DOHH2 (cell line): ENCODE measurements around the gene NES.

Experiments
- H3F3A ChIP-seq: fragments of 200-600 bp; sonication (generic), shearing (Covaris generic); 2 replicates; pipeline ENCODE4 v1.6.0; 2016; ENCODE audit warnings: antibody characterized with exemption, mild to moderate bottlenecking; ENCODE audit not compliant: control insufficient read depth, insufficient read depth
- H3K27ac ChIP-seq: fragments of 200-600 bp; sonication (generic); 2 replicates; pipeline ENCODE4 v1.5.1; 2014; ENCODE audit warnings: low read depth, mild to moderate bottlenecking, low read length, moderate library complexity
- H3K27me3 ChIP-seq: fragments of 200-600 bp; sonication (generic); 2 replicates; pipeline ENCODE4 v1.6.1; 2014; ENCODE audit warnings: mild to moderate bottlenecking, low read length, mixed read lengths; ENCODE audit not compliant: control insufficient read depth
- H3K36me3 ChIP-seq: fragments of 200-600 bp; sonication (generic); 2 replicates; pipeline ENCODE4 v1.6.1; 2014; ENCODE audit warnings: mild to moderate bottlenecking, low read length, moderate library complexity, mixed read lengths; ENCODE audit not compliant: control insufficient read depth
- H3K4me1 ChIP-seq: fragments of 200-600 bp; sonication (generic); 2 replicates; pipeline ENCODE4 v1.6.1; 2014; ENCODE audit warnings: mild to moderate bottlenecking, low read length, mixed read lengths; ENCODE audit not compliant: control insufficient read depth
- H3K4me2 ChIP-seq: fragments of 200-600 bp; sonication (generic); 2 replicates; pipeline ENCODE4 v1.6.0; 2014; ENCODE audit warnings: mild to moderate bottlenecking, low read length, moderate library complexity
- H3K4me3 ChIP-seq: fragments of 200-600 bp; sonication (generic); 2 replicates; pipeline ENCODE4 v1.5.1; 2014; ENCODE audit warnings: mild to moderate bottlenecking, low read length, mixed read lengths
- H3K79me2 ChIP-seq: fragments of 200-600 bp; sonication (generic); 2 replicates; pipeline ENCODE4 v1.6.1; 2014; ENCODE audit warnings: mild to moderate bottlenecking, low read length, mixed read lengths; ENCODE audit not compliant: control insufficient read depth
- H3K9me2 ChIP-seq: fragments of 200-600 bp; sonication (generic); replicated peaks from 2 replicates; pipeline ENCODE4 v1.6.1; 2014; ENCODE audit warnings: mild to moderate bottlenecking, low read length, mixed read lengths; ENCODE audit not compliant: control insufficient read depth
- H3K9me3 ChIP-seq: fragments of 200-600 bp; sonication (generic); 2 replicates; pipeline ENCODE4 v1.6.1; 2014; ENCODE audit warnings: antibody characterized with exemption, low read length, mixed read lengths; ENCODE audit not compliant: control insufficient read depth, insufficient read depth
- H4K20me1 ChIP-seq: fragments of 200-600 bp; sonication (generic); 2 replicates; pipeline ENCODE4 v1.6.0; 2014; ENCODE audit warnings: low read depth, mild to moderate bottlenecking, antibody characterized with exemption, low read length, moderate library complexity; ENCODE audit not compliant: control insufficient read depth, insufficient read depth
- EZH2phosphoT487 ChIP-seq: fragments of 200-600 bp; sonication (generic); IDR thresholded peaks from 2 replicates; pipeline ENCODE4 v1.6.1; 2017; ENCODE audit warnings: borderline replicate concordance, mild to moderate bottlenecking, antibody characterized with exemption, low read length, moderate library complexity, mixed read lengths
- TF ChIP-seq, protein P1 (sequence below): fragments of 200-600 bp; sonication (generic); IDR thresholded peaks from one replicate; pipeline ENCODE4 v1.5.1; 2014; ENCODE audit warnings: antibody characterized with exemption, mild to moderate bottlenecking, low read depth, low read length; ENCODE audit not compliant: poor library complexity, severe bottlenecking

The NES gene

DNA sequence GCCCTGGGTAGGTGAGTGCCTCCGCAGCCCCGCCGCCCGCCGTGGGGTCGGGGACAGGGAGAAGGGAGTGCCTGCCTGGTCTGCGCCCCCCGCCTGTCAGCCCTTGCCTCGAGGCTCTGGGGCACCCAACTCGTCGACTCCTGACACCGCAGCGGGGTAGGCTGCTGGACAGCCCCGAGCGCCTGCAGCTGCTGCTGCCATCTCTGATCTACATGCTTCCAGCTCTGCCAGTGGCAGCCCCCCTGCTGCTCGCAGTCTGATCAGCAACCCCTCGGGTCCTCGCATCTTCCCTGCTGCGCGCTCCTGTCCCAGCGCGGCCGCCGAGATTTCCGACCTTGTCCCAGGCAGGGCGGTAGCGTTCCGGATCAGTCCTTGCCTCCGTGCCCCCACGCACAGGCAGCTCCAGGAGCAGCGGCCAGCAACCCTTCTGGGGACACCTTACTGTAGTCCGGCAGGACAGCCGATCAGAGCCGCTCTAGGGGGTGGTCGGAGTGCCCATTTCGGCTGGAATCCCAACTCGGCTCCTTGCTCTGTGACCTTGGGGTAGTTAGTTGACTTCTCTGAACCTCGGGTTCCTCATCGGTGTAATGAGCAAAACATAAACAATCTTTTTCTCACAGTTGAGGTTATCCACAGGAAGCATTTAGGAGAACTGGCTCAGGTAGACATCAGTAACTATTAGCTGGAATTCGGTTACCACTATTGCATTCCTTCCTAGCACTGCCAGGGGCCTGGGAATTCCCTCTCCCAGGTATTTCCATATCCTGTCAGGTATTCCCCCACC is 34.8 kb downstream of the NES start:
- Histone ChIP-seq H3K9me2 (no peaks in the 10 kb centered on the region), H3F3A (no peaks in the 10 kb centered on the region), H3K27me3 (peaks cover 75% of the 10 kb centered on the region), H3K79me2 (no peaks in the 10 kb centered on the region), H3K36me3 (no peaks in the 10 kb centered on the region), H4K20me1 (0 out of 2 replicates have a peak, but pooled peaks cover 2% of the 10 kb centered on the region), H3K27ac (no peak overlapping the region), H3K4me1 (peaks cover 8% of the 10 kb centered on the region), H3K9me3 (no peaks in the 10 kb centered on the region), H3K4me2 (no peak overlapping the region), H3K4me3 (no peak overlapping the region)
- TF ChIP-seq EZH2phosphoT487 = no peak
- TF ChIP-seq, protein P1, sequence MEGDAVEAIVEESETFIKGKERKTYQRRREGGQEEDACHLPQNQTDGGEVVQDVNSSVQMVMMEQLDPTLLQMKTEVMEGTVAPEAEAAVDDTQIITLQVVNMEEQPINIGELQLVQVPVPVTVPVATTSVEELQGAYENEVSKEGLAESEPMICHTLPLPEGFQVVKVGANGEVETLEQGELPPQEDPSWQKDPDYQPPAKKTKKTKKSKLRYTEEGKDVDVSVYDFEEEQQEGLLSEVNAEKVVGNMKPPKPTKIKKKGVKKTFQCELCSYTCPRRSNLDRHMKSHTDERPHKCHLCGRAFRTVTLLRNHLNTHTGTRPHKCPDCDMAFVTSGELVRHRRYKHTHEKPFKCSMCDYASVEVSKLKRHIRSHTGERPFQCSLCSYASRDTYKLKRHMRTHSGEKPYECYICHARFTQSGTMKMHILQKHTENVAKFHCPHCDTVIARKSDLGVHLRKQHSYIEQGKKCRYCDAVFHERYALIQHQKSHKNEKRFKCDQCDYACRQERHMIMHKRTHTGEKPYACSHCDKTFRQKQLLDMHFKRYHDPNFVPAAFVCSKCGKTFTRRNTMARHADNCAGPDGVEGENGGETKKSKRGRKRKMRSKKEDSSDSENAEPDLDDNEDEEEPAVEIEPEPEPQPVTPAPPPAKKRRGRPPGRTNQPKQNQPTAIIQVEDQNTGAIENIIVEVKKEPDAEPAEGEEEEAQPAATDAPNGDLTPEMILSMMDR = no peak

DNA sequence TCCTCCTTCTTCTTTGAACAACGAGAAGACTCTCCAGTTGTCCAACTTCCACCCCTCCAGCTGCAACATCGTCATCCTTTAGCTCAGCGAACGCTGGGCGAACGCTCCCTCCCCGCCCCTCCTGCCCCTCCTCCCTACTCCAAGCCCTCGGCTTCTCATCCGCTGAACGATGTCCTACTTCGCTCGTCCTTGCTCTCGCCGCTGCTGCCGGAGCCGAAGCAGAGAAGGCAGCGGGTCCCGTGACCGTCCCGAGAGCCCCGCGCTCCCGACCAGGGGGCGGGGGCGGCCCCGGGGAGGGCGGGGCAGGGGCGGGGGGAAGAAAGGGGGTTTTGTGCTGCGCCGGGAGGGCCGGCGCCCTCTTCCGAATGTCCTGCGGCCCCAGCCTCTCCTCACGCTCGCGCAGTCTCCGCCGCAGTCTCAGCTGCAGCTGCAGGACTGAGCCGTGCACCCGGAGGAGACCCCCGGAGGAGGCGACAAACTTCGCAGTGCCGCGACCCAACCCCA is 35.4 kb downstream of the NES start, which contains the start of gene BCAN:
Gene BCAN, plus strand, starts transcription at position 357 of the 504 bp plus-strand sequence. CDS start 3,938 bp downstream, outside the sequence.
- Histone ChIP-seq H3K9me3 (no peaks in the 10 kb centered on the region), H3K4me2 (no peak within 1 kb of the TSS), H3K4me3 (no peak within 1 kb of the TSS), H3K9me2 (no peaks in the 10 kb centered on the region), H3K79me2 (no peaks in the 10 kb centered on the region), H4K20me1 (0 out of 2 replicates have a peak, but pooled peaks cover 2% of the 10 kb centered on the region), H3F3A (no peaks in the 10 kb centered on the region), H3K27me3 (peaks cover 75% of the 10 kb centered on the region), H3K27ac (no peak within 1 kb of the TSS), H3K36me3 (no peaks in the 10 kb centered on the region), H3K4me1 (peaks cover 8% of the 10 kb centered on the region)
- TF ChIP-seq EZH2phosphoT487 = 0 out of 2 replicates have a peak, but pooled peaks have one; percentile 69
- TF ChIP-seq, protein P1 = no peak

DNA sequence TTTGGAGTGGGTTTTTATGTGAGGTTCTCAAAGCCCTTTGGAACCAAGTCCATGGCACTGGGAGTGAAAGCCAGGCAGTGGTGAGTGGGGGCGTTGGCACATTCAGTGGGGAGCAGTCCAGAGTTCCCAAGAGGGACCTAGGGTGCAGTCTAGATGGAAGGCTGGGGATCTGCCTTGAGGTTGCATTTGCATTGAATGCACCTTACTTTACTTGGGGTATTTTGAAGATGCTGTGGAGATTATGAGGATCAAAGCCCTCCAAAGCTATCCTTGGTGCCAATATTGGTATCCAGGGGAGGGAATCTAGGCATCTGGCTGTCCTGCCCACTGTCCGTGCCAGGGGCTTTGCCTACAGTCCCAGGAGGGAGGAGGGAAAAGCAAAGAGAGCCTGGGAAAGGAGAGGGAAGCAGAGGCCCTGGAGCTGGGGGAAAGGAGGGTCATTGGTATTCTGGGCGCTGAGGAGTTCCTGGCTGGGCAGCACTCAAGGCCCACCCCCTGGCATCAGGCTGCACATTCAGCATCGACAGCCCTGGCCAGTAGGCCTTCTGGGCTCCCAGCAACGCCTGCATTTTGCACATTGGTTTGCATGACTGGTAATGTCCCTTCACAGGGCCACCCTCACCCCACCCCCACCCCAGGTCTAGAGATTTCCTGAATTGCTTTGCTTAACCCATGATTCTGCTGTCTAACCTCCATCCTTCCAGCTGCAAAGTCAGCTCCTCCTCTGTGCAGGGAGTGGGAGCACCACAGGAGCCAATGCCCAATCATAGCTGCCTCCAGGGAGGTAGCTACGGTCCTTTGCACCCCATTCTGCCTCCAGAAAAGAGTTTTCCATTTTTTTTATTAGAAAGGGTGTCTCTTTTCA is 36.1 kb downstream of the NES start:
- TF ChIP-seq, protein P1 = no peak
- no peak for TF ChIP-seq EZH2phosphoT487
- Histone ChIP-seq H3K36me3 (no peaks in the 10 kb centered on the region), H3K9me2 (no peaks in the 10 kb centered on the region), H3K9me3 (no peaks in the 10 kb centered on the region), H3K4me2 (no peak overlapping the region), H3K79me2 (no peaks in the 10 kb centered on the region), H3K4me1 (peaks cover 8% of the 10 kb centered on the region), H3K27me3 (peaks cover 78% of the 10 kb centered on the region), H4K20me1 (0 out of 2 replicates have a peak, but pooled peaks cover 2% of the 10 kb centered on the region), H3F3A (no peaks in the 10 kb centered on the region), H3K27ac (no peak overlapping the region), H3K4me3 (no peak overlapping the region)
